MM.1S (cell line): ENCODE results near the gene GNA14.

ENCODE experiments used
- DNase-seq: peaks from one replicate; pipeline ENCODE4 v3.0.0-alpha.2; 2015
- H2AFZ ChIP-seq: fragments of 300-600 bp; sonication (generic); 2 replicates; pipeline ENCODE4 v1.6.0; 2016; ENCODE audit warnings: antibody characterized with exemption, low read length
- H3F3A ChIP-seq: fragments of 300-600 bp; sonication (generic); 2 replicates; pipeline ENCODE4 v1.6.1; 2016; ENCODE audit warnings: mild to moderate bottlenecking, antibody characterized with exemption, low read length, moderate library complexity, mixed read lengths; ENCODE audit not compliant: insufficient read depth
- H3K27ac ChIP-seq: fragments of 300-600 bp; sonication (generic); 2 replicates; pipeline ENCODE4 v1.5.1; 2016; ENCODE audit warnings: mild to moderate bottlenecking, low read length
- H3K27me3 ChIP-seq: fragments of 300-600 bp; sonication (generic); replicated peaks from 2 replicates; pipeline ENCODE4 v1.6.0; 2016; ENCODE audit warnings: low read length; ENCODE audit not compliant: insufficient read depth
- H3K36me3 ChIP-seq: fragments of 300-600 bp; sonication (generic); replicated peaks from 2 replicates; pipeline ENCODE4 v1.6.1; 2016; ENCODE audit warnings: mild to moderate bottlenecking, low read length, mixed read lengths; ENCODE audit not compliant: insufficient read depth
- H3K4me1 ChIP-seq: fragments of 300-600 bp; sonication (generic); 2 replicates; pipeline ENCODE4 v1.6.1; 2016; ENCODE audit warnings: low read length, mixed read lengths
- H3K4me2 ChIP-seq: fragments of 300-600 bp; sonication (generic); 2 replicates; pipeline ENCODE4 v1.6.0; 2016; ENCODE audit warnings: low read depth, low read length
- H3K4me3 ChIP-seq: fragments of 300-600 bp; sonication (generic); 2 replicates; pipeline ENCODE4 v1.5.1; 2016; ENCODE audit warnings: low read length, mixed read lengths
- H3K79me2 ChIP-seq: fragments of 300-600 bp; sonication (generic); 2 replicates; pipeline ENCODE4 v1.6.1; 2016; ENCODE audit warnings: mixed run types, low read length, mixed read lengths
- H3K9ac ChIP-seq: fragments of 300-600 bp; sonication (generic); 2 replicates; pipeline ENCODE4 v1.6.1; 2016; ENCODE audit warnings: low read length, mixed read lengths
- H3K9me2 ChIP-seq: fragments of 300-600 bp; sonication (generic); replicated peaks from 2 replicates; pipeline ENCODE4 v1.6.1; 2016; ENCODE audit warnings: mild to moderate bottlenecking, low read length, mixed read lengths; ENCODE audit not compliant: insufficient read depth
- H3K9me3 ChIP-seq: fragments of 300-600 bp; sonication (generic); replicated peaks from 2 replicates; pipeline ENCODE4 v1.6.1; 2016; ENCODE audit warnings: mild to moderate bottlenecking, low read length, mixed read lengths; ENCODE audit not compliant: insufficient read depth
- H4K20me1 ChIP-seq: fragments of 300-600 bp; sonication (generic); 2 replicates; pipeline ENCODE4 v1.6.1; 2016; ENCODE audit warnings: mild to moderate bottlenecking, low read length, moderate library complexity, mixed read lengths; ENCODE audit not compliant: insufficient read depth
- CTCF ChIP-seq: fragments of 300-600 bp; sonication (generic); IDR thresholded peaks from 2 replicates; pipeline ENCODE4 v1.5.1; 2016; ENCODE audit warnings: antibody characterized with exemption, low read length, mixed read lengths
- EZH2 ChIP-seq: fragments of 300-600 bp; sonication (generic); optimal IDR thresholded peaks from 2 replicates; pipeline ENCODE3; 2017; ENCODE audit warnings: low read depth, mild to moderate bottlenecking, antibody characterized with exemption, low read length, mixed read lengths
- EZH2phosphoT487 ChIP-seq: fragments of 300-600 bp; sonication (generic); IDR thresholded peaks from 2 replicates; pipeline ENCODE4 v1.6.1; 2018; ENCODE audit warnings: antibody characterized with exemption, low read length

The GNA14 gene

GRCh38 chr9:77667151-77667550 is 19.0 kb upstream of the GNA14 start:
- Histone ChIP-seq H4K20me1 (no peaks in the 10 kb centered on the region), H3K36me3 (no peaks in the 10 kb centered on the region), H3K27ac (no peak overlapping the region), H3K27me3 (no peaks in the 10 kb centered on the region), H2AFZ (no peak overlapping the region), H3K79me2 (no peaks in the 10 kb centered on the region), H3K9me2 (no peaks in the 10 kb centered on the region), H3K4me1 (no peaks in the 10 kb centered on the region), H3K4me2 (no peak overlapping the region), H3F3A (no peaks in the 10 kb centered on the region), H3K9me3 (no peaks in the 10 kb centered on the region), H3K4me3 (no peak overlapping the region), H3K9ac (no peak overlapping the region)
- TF ChIP-seq EZH2 (no peak), EZH2phosphoT487 (no peak), CTCF (no peak)
- no peak for DNase-seq

- H3K27me3 ChIP-seq: no peaks in the 10 kb centered on the region
- H3K9me3 ChIP-seq: no peaks in the 10 kb centered on the region
- no peak overlapping the region for H2AFZ ChIP-seq
- no peak for TF ChIP-seq EZH2
- no peak for TF ChIP-seq EZH2phosphoT487
- TF ChIP-seq CTCF: no peak
- H3K36me3 ChIP-seq: no peaks in the 10 kb centered on the region
- no peak overlapping the region for H3K27ac ChIP-seq
- H3K4me1 ChIP-seq: no peaks in the 10 kb centered on the region
- H4K20me1 ChIP-seq: no peaks in the 10 kb centered on the region
- H3K4me3 ChIP-seq: no peak overlapping the region
- H3K79me2 ChIP-seq: no peaks in the 10 kb centered on the region
- DNase-seq: no peak
- H3K9me2 ChIP-seq: no peaks in the 10 kb centered on the region
- H3K4me2 ChIP-seq: no peak overlapping the region
- H3K9ac ChIP-seq: no peak overlapping the region
- no peaks in the 10 kb centered on the region for H3F3A ChIP-seq
These were observed 15.6 kb upstream of the GNA14 start for GRCh38 chr9:77663754-77664153.

- TF ChIP-seq EZH2 (no peak), EZH2phosphoT487 (no peak), CTCF (no peak)
- H3K9me3 ChIP-seq: no peaks in the 10 kb centered on the region
- no peaks in the 10 kb centered on the region for H4K20me1 ChIP-seq
- H3K9me2 ChIP-seq: no peaks in the 10 kb centered on the region
- H3K79me2 ChIP-seq: no peaks in the 10 kb centered on the region
- H3K27ac ChIP-seq: no peak overlapping the region
- no peak overlapping the region for H2AFZ ChIP-seq
- no peak for DNase-seq
- no peak overlapping the region for H3K4me2 ChIP-seq
- no peaks in the 10 kb centered on the region for H3K36me3 ChIP-seq
- H3K9ac ChIP-seq: no peak overlapping the region
- H3K4me1 ChIP-seq: no peaks in the 10 kb centered on the region
- no peaks in the 10 kb centered on the region for H3K27me3 ChIP-seq
- H3F3A ChIP-seq: no peaks in the 10 kb centered on the region
- H3K4me3 ChIP-seq: no peak overlapping the region
These were observed 13.5 kb upstream of the GNA14 start for GRCh38 chr9:77661566-77662085.

GRCh38 chr9:77659926-77660325 is 11.8 kb upstream of the GNA14 start:
- Histone ChIP-seq H3K4me1 (no peaks in the 10 kb centered on the region), H3K36me3 (no peaks in the 10 kb centered on the region), H3K27me3 (no peaks in the 10 kb centered on the region), H3K79me2 (no peaks in the 10 kb centered on the region), H4K20me1 (no peaks in the 10 kb centered on the region), H3F3A (no peaks in the 10 kb centered on the region), H3K4me3 (no peak overlapping the region), H3K27ac (no peak overlapping the region), H2AFZ (no peak overlapping the region), H3K4me2 (no peak overlapping the region), H3K9ac (no peak overlapping the region), H3K9me2 (no peaks in the 10 kb centered on the region), H3K9me3 (no peaks in the 10 kb centered on the region)
- TF ChIP-seq EZH2: no peak
- TF ChIP-seq EZH2phosphoT487: no peak
- no peak for TF ChIP-seq CTCF
- DNase-seq: no peak
